ENCODE data around the gene LRRC25.

DNA sequence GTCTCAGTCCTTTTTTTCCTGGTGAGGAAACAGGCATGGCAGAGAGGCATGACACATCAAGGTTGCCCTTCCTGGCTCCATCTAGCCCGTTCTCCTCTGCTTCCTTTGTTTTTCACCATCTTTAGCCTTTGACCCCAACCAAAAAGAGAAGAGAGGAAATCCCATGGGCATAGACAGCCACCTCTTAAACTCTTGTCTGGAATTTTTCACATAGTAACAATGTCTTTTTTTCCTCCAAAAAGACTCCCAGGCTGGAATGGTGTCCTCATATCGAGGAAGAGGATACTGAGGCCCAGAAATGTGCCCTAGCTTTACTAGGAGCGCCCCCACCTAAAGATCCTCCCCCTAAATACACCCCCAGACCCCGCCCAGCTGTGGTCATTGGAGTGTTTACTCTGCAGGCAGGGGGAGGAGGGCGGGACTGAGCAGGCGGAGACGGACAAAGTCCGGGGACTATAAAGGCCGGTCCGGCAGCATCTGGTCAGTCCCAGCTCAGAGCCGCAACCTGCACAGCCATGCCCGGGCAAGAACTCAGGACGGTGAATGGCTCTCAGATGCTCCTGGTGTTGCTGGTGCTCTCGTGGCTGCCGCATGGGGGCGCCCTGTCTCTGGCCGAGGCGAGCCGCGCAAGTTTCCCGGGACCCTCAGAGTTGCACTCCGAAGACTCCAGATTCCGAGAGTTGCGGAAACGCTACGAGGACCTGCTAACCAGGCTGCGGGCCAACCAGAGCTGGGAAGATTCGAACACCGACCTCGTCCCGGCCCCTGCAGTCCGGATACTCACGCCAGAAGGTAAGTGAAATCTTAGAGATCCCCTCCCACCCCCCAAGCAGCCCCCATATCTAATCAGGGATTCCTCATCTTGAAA is 11.5 kb downstream of the LRRC25 start, which contains the start of gene GDF15:
- TF ChIP-seq SP1 (IDR thresholded peaks at IDR 0.05), result no peak
- TF ChIP-seq TARDBP (IDR thresholded peaks at IDR 0.05), result no peak
- no peak for TF ChIP-seq FOXA1 (IDR thresholded peaks at IDR 0.05)
- no peak for TF ChIP-seq FOXK2 (IDR thresholded peaks at IDR 0.05)
- TF ChIP-seq, protein P1, sequence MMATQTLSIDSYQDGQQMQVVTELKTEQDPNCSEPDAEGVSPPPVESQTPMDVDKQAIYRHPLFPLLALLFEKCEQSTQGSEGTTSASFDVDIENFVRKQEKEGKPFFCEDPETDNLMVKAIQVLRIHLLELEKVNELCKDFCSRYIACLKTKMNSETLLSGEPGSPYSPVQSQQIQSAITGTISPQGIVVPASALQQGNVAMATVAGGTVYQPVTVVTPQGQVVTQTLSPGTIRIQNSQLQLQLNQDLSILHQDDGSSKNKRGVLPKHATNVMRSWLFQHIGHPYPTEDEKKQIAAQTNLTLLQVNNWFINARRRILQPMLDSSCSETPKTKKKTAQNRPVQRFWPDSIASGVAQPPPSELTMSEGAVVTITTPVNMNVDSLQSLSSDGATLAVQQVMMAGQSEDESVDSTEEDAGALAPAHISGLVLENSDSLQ (IDR thresholded peaks at IDR 0.05), result no peak
- TF ChIP-seq SUZ12 (IDR thresholded peaks at IDR 0.05), result no peak
